Esophagus squamous epithelium (tissue), 5 donors: Measurements from ENCODE around the gene RAB40C. TPM values are rescaled to one million over a fixed set of nuclear protein-coding genes. Genes with fewer than 3 reads are reported as not detected.
A peak's percentile ranks its signal among the peaks of the same experiment; 100 is the strongest.

Source experiments
- DNase-seq: peaks from one replicate; lab custom pipeline; 2025; lab: John Stamatoyannopoulos, UW
- H3K27ac ChIP-seq, 4 donors: fragments of 200-600 bp; sonication (generic); one replicate each; pipeline ENCODE4 v1.5.1; 2016 to 2019; ENCODE audit warnings: mild to moderate bottlenecking in 1 of 4
- H3K27me3 ChIP-seq, 4 donors: fragments of 200-600 bp; sonication (generic); 1 replicate in 3 of 4; 2 replicates in 1 of 4; pipeline versions ENCODE4 v1.5.1 to v1.6.0; 2017 to 2021; ENCODE audit warnings: antibody characterized with exemption in 1 of 4
- H3K36me3 ChIP-seq, 3 donors: fragments of 200-600 bp; sonication (generic); one replicate each; pipeline ENCODE4 v1.5.1; 2016 to 2019
- H3K4me1 ChIP-seq, 3 donors: fragments of 200-600 bp; sonication (generic); one replicate each; pipeline ENCODE4 v1.5.1; 2017 to 2019
- H3K4me3 ChIP-seq, 4 donors: fragments of 200-600 bp; sonication (generic); 1 replicate in 3 of 4; 2 replicates in 1 of 4; pipeline ENCODE4 v1.5.1; 2016 to 2019; ENCODE audit warnings: mild to moderate bottlenecking in 2 of 4, moderate library complexity in 1 of 4
- H3K9me3 ChIP-seq, 3 donors: fragments of 200-600 bp; sonication (generic); one replicate each; pipeline ENCODE4 v1.5.1; 2016 to 2019
- POLR2A ChIP-seq, 4 donors: fragments of 450-650 bp; IDR thresholded peaks; one replicate each; pipeline ENCODE4 v1.6.1; 2017; ENCODE audit warnings: antibody characterized with exemption in 4 of 4, mild to moderate bottlenecking in 4 of 4, moderate library complexity in 3 of 4
- WGBS, 2 donors: methylation state at CpG; one replicate each; pipeline ENCODE4 v1.1.5; 2018; 5-methylcytosine and 5-hydroxymethylcytosine counted together
- intact Hi-C: fragments of 100-400 bp; cut with DNase I; formaldehyde crosslinking; loops from one replicate; pipeline ENCODE4 v1.15.0; 2022
- total RNA-seq, 4 donors: library from RNA; depleted of rRNA; stranded (reverse); fragments of >200 nt; gene quantifications; one replicate each; pipeline ENCODE4 v1.1.0, GENCODE V29; 2016
- TF ChIP-seq, protein P1 (sequence below), 6 experiments: fragments of 450-650 bp in 4 of 6; fragments of 200-600 bp in 2 of 6; sonication (generic) in 2 of 6; IDR thresholded peaks; one replicate each; pipeline ENCODE4 v1.5.1; 2016 to 2019; ENCODE audit warnings: antibody characterized with exemption in 6 of 6, mild to moderate bottlenecking in 4 of 6, moderate library complexity in 4 of 6
- donor health status: DM: yes; HTN: yes; CAD: no.

RAB40C gene
- total RNA-seq, 4 donors from 2014 or later = 14.2 to 31.4 (median 20.3) TPM

DNA sequence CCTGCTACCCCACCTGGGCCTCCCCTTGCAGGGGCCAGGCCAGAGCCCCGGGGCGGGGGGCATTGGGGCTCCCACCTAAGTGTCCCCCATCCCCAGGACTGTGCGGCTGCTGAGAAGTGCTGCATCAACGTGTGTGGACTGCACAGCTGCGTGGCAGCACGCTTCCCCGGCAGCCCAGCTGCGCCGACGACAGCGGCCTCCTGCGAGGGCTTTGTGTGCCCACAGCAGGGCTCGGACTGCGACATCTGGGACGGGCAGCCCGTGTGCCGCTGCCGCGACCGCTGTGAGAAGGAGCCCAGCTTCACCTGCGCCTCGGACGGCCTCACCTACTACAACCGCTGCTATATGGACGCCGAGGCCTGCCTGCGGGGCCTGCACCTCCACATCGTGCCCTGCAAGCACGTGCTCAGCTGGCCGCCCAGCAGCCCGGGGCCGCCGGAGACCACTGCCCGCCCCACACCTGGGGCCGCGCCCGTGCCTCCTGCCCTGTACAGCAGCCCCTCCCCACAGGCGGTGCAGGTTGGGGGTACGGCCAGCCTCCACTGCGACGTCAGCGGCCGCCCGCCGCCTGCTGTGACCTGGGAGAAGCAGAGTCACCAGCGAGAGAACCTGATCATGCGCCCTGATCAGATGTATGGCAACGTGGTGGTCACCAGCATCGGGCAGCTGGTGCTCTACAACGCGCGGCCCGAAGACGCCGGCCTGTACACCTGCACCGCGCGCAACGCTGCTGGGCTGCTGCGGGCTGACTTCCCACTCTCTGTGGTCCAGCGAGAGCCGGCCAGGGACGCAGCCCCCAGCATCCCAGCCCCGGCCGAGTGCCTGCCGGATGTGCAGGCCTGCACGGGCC is 42.8 kb downstream of the RAB40C start:
- Histone ChIP-seq H3K4me3 (no peak overlapping the region), H3K27ac (no peak overlapping the region), H3K27me3 (no peaks in the 10 kb centered on the region), H3K36me3 (peaks cover 9 to 46% (median 10%) of the 10 kb centered on the region in 3 donors), H3K9me3 (no peaks in the 10 kb centered on the region), H3K4me1 (peaks cover 31 to 50% (median 35%) of the 10 kb centered on the region in 3 donors)
- WGBS, 2 donors = 83% methylated on average over 1 of the region's 67 CpGs; no CpG with 5 or more reads in 1 of the 2 donors
- no peak for DNase-seq
- TF ChIP-seq POLR2A (IDR thresholded peaks at IDR 0.05) = no peak
- TF ChIP-seq, protein P1, sequence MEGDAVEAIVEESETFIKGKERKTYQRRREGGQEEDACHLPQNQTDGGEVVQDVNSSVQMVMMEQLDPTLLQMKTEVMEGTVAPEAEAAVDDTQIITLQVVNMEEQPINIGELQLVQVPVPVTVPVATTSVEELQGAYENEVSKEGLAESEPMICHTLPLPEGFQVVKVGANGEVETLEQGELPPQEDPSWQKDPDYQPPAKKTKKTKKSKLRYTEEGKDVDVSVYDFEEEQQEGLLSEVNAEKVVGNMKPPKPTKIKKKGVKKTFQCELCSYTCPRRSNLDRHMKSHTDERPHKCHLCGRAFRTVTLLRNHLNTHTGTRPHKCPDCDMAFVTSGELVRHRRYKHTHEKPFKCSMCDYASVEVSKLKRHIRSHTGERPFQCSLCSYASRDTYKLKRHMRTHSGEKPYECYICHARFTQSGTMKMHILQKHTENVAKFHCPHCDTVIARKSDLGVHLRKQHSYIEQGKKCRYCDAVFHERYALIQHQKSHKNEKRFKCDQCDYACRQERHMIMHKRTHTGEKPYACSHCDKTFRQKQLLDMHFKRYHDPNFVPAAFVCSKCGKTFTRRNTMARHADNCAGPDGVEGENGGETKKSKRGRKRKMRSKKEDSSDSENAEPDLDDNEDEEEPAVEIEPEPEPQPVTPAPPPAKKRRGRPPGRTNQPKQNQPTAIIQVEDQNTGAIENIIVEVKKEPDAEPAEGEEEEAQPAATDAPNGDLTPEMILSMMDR (IDR thresholded peaks at IDR 0.05) = no peak
- intact Hi-C loops = no loop called here

GRCh38 chr16:633336-634050 is 43.6 kb downstream of the RAB40C start:
- H3K4me1 ChIP-seq = peaks cover 31 to 54% (median 35%) of the 10 kb centered on the region in 3 donors
- H3K4me3 ChIP-seq = no peak overlapping the region
- DNase-seq = no peak
- no peak overlapping the region for H3K27ac ChIP-seq
- peaks cover 3 to 38% (median 9%) of the 10 kb centered on the region in 3 donors for H3K36me3 ChIP-seq
- no peaks in the 10 kb centered on the region for H3K9me3 ChIP-seq
- TF ChIP-seq, protein P1 (IDR thresholded peaks at IDR 0.05) = no peak
- no peak for TF ChIP-seq POLR2A (IDR thresholded peaks at IDR 0.05)
- intact Hi-C loops = no loop called here
- no peaks in the 10 kb centered on the region for H3K27me3 ChIP-seq
- WGBS, 2 donors = 93 to 96% methylated on average over 25 to 41 of the region's 74 CpGs

GRCh38 chr16:634051-634670 is 44.3 kb downstream of the RAB40C start:
- intact Hi-C loops = no loop called here
- WGBS, 2 donors = 92% methylated on average over 10 of the region's 22 CpGs; no CpG with 5 or more reads in 1 of the 2 donors

GRCh38 chr16:634996-635395 is 45.1 kb downstream of the RAB40C start:
- 80 to 83% methylated on average over 4 of the region's 7 CpGs for WGBS, 2 donors

More at GRCh38 chr16:634051-634670, 44.3 kb downstream of the RAB40C start:
- Histone ChIP-seq H3K9me3 (no peaks in the 10 kb centered on the region), H3K36me3 (peaks cover 0 to 31% (median 9%) of the 10 kb centered on the region in 3 donors), H3K4me3 (no peak overlapping the region), H3K4me1 (peaks cover 31 to 54% (median 33%) of the 10 kb centered on the region in 3 donors), H3K27me3 (no peaks in the 10 kb centered on the region), H3K27ac (no peak overlapping the region)
- no peak for DNase-seq
- no peak for TF ChIP-seq POLR2A (IDR thresholded peaks at IDR 0.05)
- TF ChIP-seq, protein P1 (IDR thresholded peaks at IDR 0.05) = no peak

More at GRCh38 chr16:634996-635395, 45.1 kb downstream of the RAB40C start:
- TF ChIP-seq, protein P1 (IDR thresholded peaks at IDR 0.05) = no peak
- no peak for TF ChIP-seq POLR2A (IDR thresholded peaks at IDR 0.05)
- Histone ChIP-seq H3K27ac (no peak overlapping the region), H3K9me3 (no peaks in the 10 kb centered on the region), H3K4me3 (peak overlapping the region in 3 of 4 donors; percentile 72 to 93 (median 75)), H3K36me3 (peaks cover 0 to 29% (median 9%) of the 10 kb centered on the region in 3 donors), H3K27me3 (no peaks in the 10 kb centered on the region), H3K4me1 (peaks cover 30 to 46% (median 31%) of the 10 kb centered on the region in 3 donors)
- no peak for DNase-seq
- intact Hi-C loops = no loop called here
